Neural progenitor cell (in vitro differentiated cells): Measurements from ENCODE around the gene AATK. TPM values are rescaled to one million over a fixed set of nuclear protein-coding genes. Genes with fewer than 3 reads are reported as not detected.
"Not testable (repeated sequence)": the region's sequence is repeated elsewhere in the genome, so short reads cannot be mapped to it uniquely, and the experiment has no call there.

ENCODE experiments used
- DNase-seq: peaks from one replicate; pipeline ENCODE4 v3.0.0-alpha.2; 2016; ENCODE audit warnings: low spot score
- H2AFZ ChIP-seq: fragments of 200-600 bp; sonication (generic); replicated peaks from 2 replicates; pipeline ENCODE4 v1.6.1; 2016; ENCODE audit warnings: antibody characterized with exemption
- H3F3A ChIP-seq: fragments of 200-600 bp; sonication (generic); 2 replicates; pipeline ENCODE4 v1.6.1; 2016; ENCODE audit warnings: antibody characterized with exemption, low read depth
- H3K27ac ChIP-seq: fragments of 200-600 bp; sonication (generic); 2 replicates; pipeline ENCODE4 v1.5.1; 2016; ENCODE audit warnings: mild to moderate bottlenecking
- H3K27me3 ChIP-seq: fragments of 200-600 bp; sonication (generic); 2 replicates; pipeline ENCODE4 v1.6.1; 2016; ENCODE audit warnings: mild to moderate bottlenecking, moderate library complexity
- H3K36me3 ChIP-seq: fragments of 200-600 bp; sonication (generic); 2 replicates; pipeline ENCODE4 v1.5.1; 2016
- H3K4me1 ChIP-seq: fragments of 200-600 bp; sonication (generic); 2 replicates; pipeline ENCODE4 v1.6.1; 2016; ENCODE audit warnings: mixed run types
- H3K4me2 ChIP-seq: fragments of 200-600 bp; sonication (generic); 2 replicates; pipeline ENCODE4 v1.6.1; 2016
- H3K4me3 ChIP-seq: fragments of 200-600 bp; sonication (generic); 2 replicates; pipeline ENCODE4 v1.5.1; 2016
- H3K79me2 ChIP-seq: fragments of 200-600 bp; sonication (generic); 2 replicates; pipeline ENCODE4 v1.6.1; 2016; ENCODE audit warnings: low read depth
- H3K9ac ChIP-seq: fragments of 200-600 bp; sonication (generic); 2 replicates; pipeline ENCODE4 v1.6.1; 2016
- H3K9me3 ChIP-seq: fragments of 200-600 bp; sonication (generic); 2 replicates; pipeline ENCODE4 v1.5.1; 2016; ENCODE audit warnings: low read depth
- H4K20me1 ChIP-seq: fragments of 200-600 bp; sonication (generic); 2 replicates; pipeline ENCODE4 v1.6.1; 2016; ENCODE audit warnings: low read depth
- H3K27ac Mint-ChIP-seq: 3 replicates; pipeline ENCODE4 v1.8.0; 2021; ENCODE audit warnings: mixed read lengths
- H3K27me3 Mint-ChIP-seq: 2 replicates; pipeline ENCODE4 v1.8.0; 2022; ENCODE audit warnings: low read depth, mild to moderate bottlenecking, inconsistent platforms, moderate library complexity, mixed read lengths; ENCODE audit not compliant: insufficient read depth
- H3K36me3 Mint-ChIP-seq: 3 replicates; pipeline ENCODE4 v1.8.0; 2021; ENCODE audit warnings: mixed read lengths
- H3K4me1 Mint-ChIP-seq: 3 replicates; pipeline ENCODE4 v1.8.0; 2021; ENCODE audit warnings: mixed read lengths
- H3K4me3 Mint-ChIP-seq: 3 replicates; pipeline ENCODE4 v1.8.0; 2021; ENCODE audit warnings: mild to moderate bottlenecking, moderate library complexity, mixed read lengths
- H3K9me3 Mint-ChIP-seq: 3 replicates; pipeline ENCODE4 v1.8.0; 2020; ENCODE audit warnings: mixed read lengths
- CTCF ChIP-seq: fragments of 200-600 bp; sonication (generic); IDR thresholded peaks from 2 replicates; pipeline ENCODE4 v1.5.1; 2017; ENCODE audit warnings: antibody characterized with exemption, mild to moderate bottlenecking
- EZH2 ChIP-seq: fragments of 200-600 bp; sonication (generic); IDR thresholded peaks from 2 replicates; pipeline ENCODE4 v1.6.1; 2017; ENCODE audit warnings: antibody characterized with exemption, mild to moderate bottlenecking, moderate library complexity
- EZH2phosphoT487 ChIP-seq: fragments of 200-600 bp; sonication (generic); IDR thresholded peaks from 2 replicates; pipeline ENCODE4 v1.6.1; 2017; ENCODE audit warnings: antibody characterized with exemption
- total RNA-seq: library from RNA; depleted of rRNA; stranded (reverse); fragments of >200 nt; gene quantifications from 2 replicates; pipeline ENCODE4 v1.2.3, GENCODE V29; 2015; ENCODE audit warnings: low replicate concordance

Gene AATK
- total RNA-seq, 1 donor from 2014 or later = 0.32 TPM

GRCh38 chr17:81082177-81083073 lies 83.6 kb downstream of the AATK start:
- H4K20me1 ChIP-seq = peaks cover 7% of the 10 kb centered on the region

GRCh38 chr17:81081222-81082176 lies 84.5 kb downstream of the AATK start:
- Histone ChIP-seq H3K4me1 (peaks cover 6% of the 10 kb centered on the region), H3F3A (no peaks in the 10 kb centered on the region), H3K27me3 (no peaks in the 10 kb centered on the region), H4K20me1 (peaks cover 7% of the 10 kb centered on the region), H3K79me2 (no peaks in the 10 kb centered on the region), H3K4me2 (no peak overlapping the region), H3K4me3 (no peak overlapping the region), H2AFZ (no peak overlapping the region), H3K9me3 (no peaks in the 10 kb centered on the region), H3K36me3 (no peaks in the 10 kb centered on the region), H3K27ac (no peak overlapping the region), H3K9ac (no peak overlapping the region)
- H3K4me1 Mint-ChIP-seq = peaks cover 14% of the 10 kb centered on the region
- no peak for DNase-seq
- peaks cover 6% of the 10 kb centered on the region for H3K36me3 Mint-ChIP-seq
- H3K9me3 Mint-ChIP-seq = no peaks in the 10 kb centered on the region
- no peak overlapping the region for H3K27ac Mint-ChIP-seq
- H3K27me3 Mint-ChIP-seq = peaks cover 5% of the 10 kb centered on the region
- no peak for TF ChIP-seq EZH2phosphoT487
- TF ChIP-seq CTCF = no peak
- TF ChIP-seq EZH2 = no peak
- no peak overlapping the region for H3K4me3 Mint-ChIP-seq

More at GRCh38 chr17:81082177-81083073, 83.6 kb downstream of the AATK start:
- Histone ChIP-seq H3F3A (no peaks in the 10 kb centered on the region), H3K36me3 (no peaks in the 10 kb centered on the region), H3K79me2 (no peaks in the 10 kb centered on the region), H3K4me1 (peaks cover 6% of the 10 kb centered on the region), H3K27me3 (no peaks in the 10 kb centered on the region), H3K4me2 (no peak overlapping the region), H2AFZ (no peak overlapping the region), H3K27ac (no peak overlapping the region), H3K9ac (no peak overlapping the region), H3K4me3 (no peak overlapping the region), H3K9me3 (no peaks in the 10 kb centered on the region)
- no peak for TF ChIP-seq EZH2
- TF ChIP-seq EZH2phosphoT487 = no peak
- TF ChIP-seq CTCF = no peak
- DNase-seq = no peak
- H3K4me3 Mint-ChIP-seq = no peak overlapping the region
- peaks cover 11% of the 10 kb centered on the region for H3K4me1 Mint-ChIP-seq
- H3K27ac Mint-ChIP-seq = peak overlapping the region; percentile 42
- peaks cover 6% of the 10 kb centered on the region for H3K27me3 Mint-ChIP-seq
- no peaks in the 10 kb centered on the region for H3K9me3 Mint-ChIP-seq
- H3K36me3 Mint-ChIP-seq = peaks cover 4% of the 10 kb centered on the region

GRCh38 chr17:81080019-81080418 lies 86.0 kb downstream of the AATK start:
- no peaks in the 10 kb centered on the region for H3F3A ChIP-seq
- H3K27me3 Mint-ChIP-seq = peaks cover 6% of the 10 kb centered on the region
- no peak overlapping the region for H3K27ac ChIP-seq
- H3K9me3 Mint-ChIP-seq = no peaks in the 10 kb centered on the region
- TF ChIP-seq EZH2 (no peak), EZH2phosphoT487 (no peak), CTCF (no peak)
- no peak overlapping the region for H3K4me3 ChIP-seq
- peak overlapping the region; percentile 88 for H3K27ac Mint-ChIP-seq
- no peak for DNase-seq
- peaks cover 17% of the 10 kb centered on the region for H3K4me1 ChIP-seq
- no peaks in the 10 kb centered on the region for H3K36me3 ChIP-seq
- H2AFZ ChIP-seq = no peak overlapping the region
- H3K27me3 ChIP-seq = no peaks in the 10 kb centered on the region
- H3K9ac ChIP-seq = no peak overlapping the region
- no peak overlapping the region for H3K4me3 Mint-ChIP-seq
- H3K36me3 Mint-ChIP-seq = peaks cover 6% of the 10 kb centered on the region
- H3K4me2 ChIP-seq = no peak overlapping the region
- no peaks in the 10 kb centered on the region for H3K9me3 ChIP-seq
- H3K4me1 Mint-ChIP-seq = peaks cover 27% of the 10 kb centered on the region
- H4K20me1 ChIP-seq = peaks cover 20% of the 10 kb centered on the region
- H3K79me2 ChIP-seq = no peaks in the 10 kb centered on the region

- not testable (repeated sequence) for H3K27ac ChIP-seq, H3F3A ChIP-seq, H3K4me2 ChIP-seq, H3K4me3 ChIP-seq, H3K9me3 ChIP-seq, H3K36me3 ChIP-seq, H3K4me3 Mint-ChIP-seq, H3K27ac Mint-ChIP-seq, H3K27me3 ChIP-seq, H2AFZ ChIP-seq, DNase-seq, H3K9me3 Mint-ChIP-seq, H3K79me2 ChIP-seq, H3K9ac ChIP-seq
- H3K4me1 ChIP-seq = peaks cover 18% of the 10 kb centered on the region
- peaks cover 28% of the 10 kb centered on the region for H4K20me1 ChIP-seq
- H3K27me3 Mint-ChIP-seq = peaks cover 17% of the 10 kb centered on the region
- H3K4me1 Mint-ChIP-seq = peaks cover 42% of the 10 kb centered on the region
- peaks cover 18% of the 10 kb centered on the region for H3K36me3 Mint-ChIP-seq
These were observed 87.8 kb downstream of the AATK start for GRCh38 chr17:81078026-81078913.
